Ishikawa (cell line): ENCODE data around the gene NHEJ1.

ENCODE experiments used
- CEBPB ChIP-seq: IDR thresholded peaks from 2 replicates; pipeline ENCODE4 v1.6.1; 2012
- CREB1 ChIP-seq: IDR thresholded peaks from 2 replicates; pipeline ENCODE4 v1.6.1; 2012; ENCODE audit warnings: low read depth
- EGR1 ChIP-seq: IDR thresholded peaks from 2 replicates; pipeline ENCODE4 v1.6.1; 2012
- EP300 ChIP-seq: IDR thresholded peaks from 2 replicates; pipeline ENCODE4 v1.6.1; 2012; ENCODE audit warnings: borderline replicate concordance
- FOXM1 ChIP-seq: IDR thresholded peaks from 2 replicates; pipeline ENCODE4 v1.6.1; 2012; ENCODE audit warnings: low read depth, borderline replicate concordance
- NFIC ChIP-seq: IDR thresholded peaks from 2 replicates; pipeline ENCODE4 v1.6.1; 2012
- RAD21 ChIP-seq: IDR thresholded peaks from 2 replicates; pipeline ENCODE4 v1.6.1; 2012; ENCODE audit warnings: low read depth
- REST ChIP-seq: IDR thresholded peaks from 2 replicates; pipeline ENCODE4 v1.6.1; 2012; ENCODE audit warnings: low read depth, mild to moderate bottlenecking
- TAF1 ChIP-seq: IDR thresholded peaks from 2 replicates; pipeline ENCODE4 v1.6.1; 2012; ENCODE audit warnings: low read depth, mild to moderate bottlenecking
- TCF12 ChIP-seq: IDR thresholded peaks from 2 replicates; pipeline ENCODE4 v1.6.1; 2012; ENCODE audit warnings: low read depth
- TEAD4 ChIP-seq: IDR thresholded peaks from 2 replicates; pipeline ENCODE4 v1.6.1; 2012
- USF1 ChIP-seq: IDR thresholded peaks from 2 replicates; pipeline ENCODE4 v1.6.1; 2012
- YY1 ChIP-seq: IDR thresholded peaks from 2 replicates; pipeline ENCODE4 v1.6.1; 2012; ENCODE audit warnings: low read depth
- ZBTB7A ChIP-seq: IDR thresholded peaks from 2 replicates; pipeline ENCODE4 v1.6.1; 2012; ENCODE audit warnings: low read depth
- TF ChIP-seq, protein P1 (sequence below): IDR thresholded peaks from 2 replicates; pipeline ENCODE4 v1.6.1; 2012

The NHEJ1 gene

DNA sequence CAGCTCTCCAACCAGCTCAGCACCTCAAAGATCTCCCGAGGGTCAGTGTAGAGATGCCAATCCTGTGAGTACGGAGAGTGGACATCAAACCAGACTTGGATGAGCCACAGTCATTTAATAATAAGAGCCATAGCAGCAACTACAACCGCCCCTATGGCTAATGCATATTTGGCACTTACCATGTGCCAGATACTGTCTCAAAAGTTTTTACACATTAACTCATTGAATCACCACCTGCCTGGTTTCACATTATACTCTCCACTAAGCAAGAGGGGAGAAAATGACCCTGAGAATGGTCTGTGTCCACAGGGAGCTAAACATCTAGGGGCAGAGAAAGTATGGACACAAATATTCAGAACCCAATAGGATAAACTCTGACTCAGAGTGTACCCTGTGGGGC lies 13.5 kb upstream of the NHEJ1 start:
- no peak for TF ChIP-seq RAD21
- TF ChIP-seq CREB1, result no peak
- no peak for TF ChIP-seq EGR1
- TF ChIP-seq EP300, result no peak
- no peak for TF ChIP-seq ZBTB7A
- TF ChIP-seq, protein P1, sequence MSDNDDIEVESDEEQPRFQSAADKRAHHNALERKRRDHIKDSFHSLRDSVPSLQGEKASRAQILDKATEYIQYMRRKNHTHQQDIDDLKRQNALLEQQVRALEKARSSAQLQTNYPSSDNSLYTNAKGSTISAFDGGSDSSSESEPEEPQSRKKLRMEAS, result no peak
- no peak for TF ChIP-seq TEAD4
- TF ChIP-seq REST, result no peak
- no peak for TF ChIP-seq FOXM1
- no peak for TF ChIP-seq NFIC
- TF ChIP-seq YY1, result no peak
- no peak for TF ChIP-seq TCF12
- TF ChIP-seq TAF1, result no peak
- TF ChIP-seq CEBPB, result no peak

GRCh38 chr2:219173176-219173575 lies 12.6 kb upstream of the NHEJ1 start:
- TF ChIP-seq USF1 (no peak), CEBPB (no peak), EP300 (no peak), RAD21 (no peak)

DNA sequence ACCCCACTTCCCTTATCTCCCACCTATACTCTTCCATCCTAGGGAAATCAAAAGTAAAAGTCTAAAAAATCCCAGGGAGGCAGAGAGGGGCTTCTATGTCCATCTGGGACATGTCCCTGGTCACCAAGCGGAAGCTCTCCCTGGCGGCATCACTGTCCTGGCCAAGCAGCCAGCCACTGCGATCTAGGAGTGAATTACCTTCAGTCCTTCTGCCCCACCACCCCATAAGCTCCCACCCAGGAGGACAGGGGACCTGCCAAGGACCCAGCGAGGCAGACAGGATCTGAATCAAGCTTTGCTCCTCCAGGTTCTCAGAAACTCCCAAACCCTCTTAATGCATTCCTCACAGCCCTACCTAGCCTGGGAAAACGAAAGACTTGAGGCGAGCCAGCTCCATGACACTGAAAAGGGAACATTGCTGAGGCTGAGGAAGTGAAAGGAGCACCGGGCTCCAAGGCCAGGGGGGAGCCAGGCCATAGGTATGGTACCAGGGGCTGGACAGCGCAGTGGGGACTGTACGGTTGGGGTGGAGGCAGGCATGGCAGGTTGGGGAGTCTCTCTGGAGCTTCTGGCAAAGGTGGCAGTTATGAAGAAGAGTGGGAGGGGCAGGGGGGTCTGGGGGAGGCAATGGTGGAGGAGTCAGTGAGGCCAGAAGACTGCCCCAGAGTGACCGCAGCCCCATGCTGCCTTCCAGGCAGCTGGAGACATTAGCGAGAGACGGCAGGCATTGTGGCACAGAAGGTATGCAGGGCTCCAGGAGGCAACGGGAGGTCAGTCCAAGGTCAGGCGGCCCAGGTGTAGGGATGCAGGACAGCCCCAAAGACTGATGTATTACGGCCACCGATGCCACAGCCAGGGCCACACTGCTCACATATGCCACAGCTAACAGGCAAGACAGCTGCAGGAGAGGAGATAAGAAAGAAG lies 11.9 kb upstream of the NHEJ1 start:
- no peak for TF ChIP-seq USF1
- TF ChIP-seq TEAD4, result no peak
- no peak for TF ChIP-seq REST
- no peak for TF ChIP-seq NFIC
- TF ChIP-seq TAF1, result no peak
- no peak for TF ChIP-seq EP300
- TF ChIP-seq YY1, result no peak
- TF ChIP-seq FOXM1, result no peak
- TF ChIP-seq RAD21, result no peak
- TF ChIP-seq TCF12, result no peak
- no peak for TF ChIP-seq CEBPB
- TF ChIP-seq ZBTB7A, result no peak
- TF ChIP-seq, protein P1, result no peak
- TF ChIP-seq CREB1, result no peak
- no peak for TF ChIP-seq EGR1

DNA sequence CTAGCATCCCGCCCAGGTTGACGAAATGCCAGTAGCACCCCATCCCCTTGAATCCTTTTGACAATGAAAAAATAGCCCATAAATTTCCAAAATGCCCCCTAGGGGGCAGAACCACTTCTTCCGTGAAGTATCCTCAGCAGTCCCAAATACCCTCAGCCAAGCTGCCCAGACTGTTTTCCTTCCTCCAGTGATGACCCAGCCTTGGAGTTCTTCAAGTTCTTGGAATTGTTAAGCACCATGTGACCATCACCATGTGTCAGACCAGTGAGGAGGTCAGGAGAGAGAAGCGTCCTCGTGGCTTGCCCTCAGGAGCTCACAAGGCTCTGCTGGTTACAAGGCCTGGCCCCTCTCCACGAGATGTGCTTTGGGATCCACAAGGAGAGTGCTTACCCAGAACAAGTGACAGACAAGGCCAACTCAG lies 10.6 kb upstream of the NHEJ1 start:
- TF ChIP-seq TCF12 (no peak), RAD21 (peak; percentile 40; the same call in 1 of the 2 replicates)

GRCh38 chr2:219169930-219170654 lies 9.5 kb upstream of the NHEJ1 start, which contains the start of gene SLC23A3:
SLC23A3 (minus strand) TSS chr2:219170029; CDS start chr2:219169984, 45 bp downstream.
- TF ChIP-seq RAD21, result no peak
- no peak for TF ChIP-seq ZBTB7A
- TF ChIP-seq TAF1, result no peak
- no peak for TF ChIP-seq USF1
- TF ChIP-seq EGR1, result no peak
- TF ChIP-seq TCF12, result no peak
- TF ChIP-seq EP300, result no peak
